IPS-20b (cell line): ENCODE measurements around the gene TMEM40.
"Not testable (repeated sequence)": the region's sequence is repeated elsewhere in the genome, so short reads cannot be mapped to it uniquely, and the experiment has no call there.

Experiments used
- H3K27ac ChIP-seq: one replicate; pipeline ENCODE4 v1.5.1; 2013; ENCODE audit warnings: low read length
- H3K27me3 ChIP-seq: 2 replicates; pipeline ENCODE4 v1.6.1; 2013; ENCODE audit warnings: mild to moderate bottlenecking, low read length, inconsistent platforms; ENCODE audit not compliant: insufficient read depth
- H3K36me3 ChIP-seq: 2 replicates; pipeline ENCODE4 v1.6.1; 2013; ENCODE audit warnings: low read depth, mild to moderate bottlenecking, inconsistent platforms, low read length, moderate library complexity; ENCODE audit not compliant: insufficient read depth
- H3K4me1 ChIP-seq: 2 replicates; pipeline ENCODE4 v1.6.1; 2013; ENCODE audit warnings: mild to moderate bottlenecking, control low read depth, inconsistent platforms, low read length, moderate library complexity; ENCODE audit not compliant: insufficient read depth
- H3K4me3 ChIP-seq: 2 replicates; pipeline ENCODE4 v1.5.1; 2013; ENCODE audit warnings: mild to moderate bottlenecking, low read length, inconsistent platforms
- H3K9ac ChIP-seq: 2 replicates; pipeline ENCODE4 v1.6.1; 2013; ENCODE audit warnings: low read depth, mild to moderate bottlenecking, inconsistent platforms, low read length, moderate library complexity
- H3K9me3 ChIP-seq: 2 replicates; pipeline ENCODE4 v1.6.1; 2013; ENCODE audit warnings: mild to moderate bottlenecking, low read depth, low read length, inconsistent platforms; ENCODE audit not compliant: insufficient read depth

The TMEM40 gene

GRCh38 chr3:12796171-12797123 lies 37.4 kb upstream of the TMEM40 start, which contains the start of gene CAND2:
Gene CAND2, plus strand, starts transcription at chr3:12796680. Its CDS starts 41 bp downstream, at chr3:12796721.
- no peaks in the 10 kb centered on the region for H3K9me3 ChIP-seq
- no peak within 1 kb of the TSS for H3K27ac ChIP-seq

GRCh38 chr3:12793701-12794100 lies 34.6 kb upstream of the TMEM40 start:
- H3K9me3 ChIP-seq = no peaks in the 10 kb centered on the region
- H3K9ac ChIP-seq = no peak overlapping the region
- H3K4me1 ChIP-seq = 0 out of 2 replicates have a peak, but pooled peaks cover 3% of the 10 kb centered on the region
- no peak overlapping the region for H3K4me3 ChIP-seq
- peaks cover 4% of the 10 kb centered on the region; the same call in 1 of the 2 replicates for H3K27me3 ChIP-seq
- H3K36me3 ChIP-seq = no peaks in the 10 kb centered on the region
- H3K27ac ChIP-seq = no peak overlapping the region

More at GRCh38 chr3:12796171-12797123, 37.4 kb upstream of the TMEM40 start, which contains the start of gene CAND2:
- Histone ChIP-seq H3K4me3 (peak within 1 kb of the TSS; percentile 83), H3K27me3 (peaks cover 4% of the 10 kb centered on the region; the same call in 1 of the 2 replicates), H3K9ac (peak within 1 kb of the TSS; percentile 85; the same call in 1 of the 2 replicates), H3K36me3 (no peaks in the 10 kb centered on the region), H3K4me1 (0 out of 2 replicates have a peak, but pooled peaks cover 3% of the 10 kb centered on the region)

- Histone ChIP-seq H3K4me1 (no peaks in the 10 kb centered on the region), H3K9ac (no peak overlapping the region), H3K9me3 (no peaks in the 10 kb centered on the region), H3K4me3 (no peak overlapping the region), H3K27me3 (peaks cover 4% of the 10 kb centered on the region; the same call in 1 of the 2 replicates), H3K36me3 (no peaks in the 10 kb centered on the region), H3K27ac (no peak overlapping the region)
Measured at GRCh38 chr3:12791430-12791829, 32.4 kb upstream of the TMEM40 start.

GRCh38 chr3:12787967-12788690 lies 29.1 kb upstream of the TMEM40 start:
- H3K9ac ChIP-seq, H3K4me1 ChIP-seq, H3K4me3 ChIP-seq, H3K27me3 ChIP-seq, H3K36me3 ChIP-seq, H3K9me3 ChIP-seq, H3K27ac ChIP-seq: not testable (repeated sequence)

GRCh38 chr3:12787346-12787745 lies 28.3 kb upstream of the TMEM40 start:
- H3K4me1 ChIP-seq = not testable (repeated sequence)

GRCh38 chr3:12785096-12785495 lies 26.0 kb upstream of the TMEM40 start:
- H3K27me3 ChIP-seq = no peaks in the 10 kb centered on the region
- H3K36me3 ChIP-seq = no peaks in the 10 kb centered on the region
- peaks cover 9% of the 10 kb centered on the region; the same call in 1 of the 2 replicates for H3K4me1 ChIP-seq
- H3K4me3 ChIP-seq = peak overlapping the region; percentile 23; the same call in 1 of the 2 replicates
- H3K27ac ChIP-seq = no peak overlapping the region
- H3K9ac ChIP-seq = no peak overlapping the region
- no peaks in the 10 kb centered on the region for H3K9me3 ChIP-seq

More at GRCh38 chr3:12787346-12787745, 28.3 kb upstream of the TMEM40 start:
- H3K27ac ChIP-seq, H3K36me3 ChIP-seq, H3K9ac ChIP-seq, H3K27me3 ChIP-seq, H3K4me3 ChIP-seq, H3K9me3 ChIP-seq: not testable (repeated sequence)

GRCh38 chr3:12782172-12782815 lies 23.2 kb upstream of the TMEM40 start:
- no peak overlapping the region for H3K9ac ChIP-seq
- no peak overlapping the region for H3K27ac ChIP-seq
- peaks cover 9% of the 10 kb centered on the region; the same call in 1 of the 2 replicates for H3K4me1 ChIP-seq
- no peak overlapping the region for H3K4me3 ChIP-seq
- no peaks in the 10 kb centered on the region for H3K9me3 ChIP-seq
- no peaks in the 10 kb centered on the region for H3K36me3 ChIP-seq
- no peaks in the 10 kb centered on the region for H3K27me3 ChIP-seq

- H3K27ac ChIP-seq = no peak overlapping the region
- H3K9me3 ChIP-seq = no peaks in the 10 kb centered on the region
- no peaks in the 10 kb centered on the region for H3K27me3 ChIP-seq
- H3K4me1 ChIP-seq = peaks cover 7% of the 10 kb centered on the region; the same call in 1 of the 2 replicates
- H3K9ac ChIP-seq = no peak overlapping the region
- H3K4me3 ChIP-seq = no peak overlapping the region
- H3K36me3 ChIP-seq = no peaks in the 10 kb centered on the region
Measured at GRCh38 chr3:12780751-12781150, 21.7 kb upstream of the TMEM40 start.

- H3K27ac ChIP-seq = no peak overlapping the region
- no peak overlapping the region for H3K4me3 ChIP-seq
- no peaks in the 10 kb centered on the region for H3K4me1 ChIP-seq
- H3K9ac ChIP-seq = no peak overlapping the region
- H3K9me3 ChIP-seq = no peaks in the 10 kb centered on the region
- H3K36me3 ChIP-seq = no peaks in the 10 kb centered on the region
- no peaks in the 10 kb centered on the region for H3K27me3 ChIP-seq
Measured at GRCh38 chr3:12777171-12777570, 18.1 kb upstream of the TMEM40 start.

GRCh38 chr3:12775970-12776369 lies 16.9 kb upstream of the TMEM40 start:
- H3K4me3 ChIP-seq, H3K9ac ChIP-seq, H3K27me3 ChIP-seq, H3K36me3 ChIP-seq, H3K4me1 ChIP-seq, H3K27ac ChIP-seq, H3K9me3 ChIP-seq: not testable (repeated sequence)

GRCh38 chr3:12775226-12775625 lies 16.2 kb upstream of the TMEM40 start:
- no peak overlapping the region for H3K4me3 ChIP-seq
- no peaks in the 10 kb centered on the region for H3K27me3 ChIP-seq
- no peaks in the 10 kb centered on the region for H3K4me1 ChIP-seq
- no peak overlapping the region for H3K9ac ChIP-seq
- no peaks in the 10 kb centered on the region for H3K36me3 ChIP-seq
- no peaks in the 10 kb centered on the region for H3K9me3 ChIP-seq
- H3K27ac ChIP-seq = no peak overlapping the region
